Left lobe of liver (tissue), 2 donors: ENCODE measurements around the gene COA8. TPM values are rescaled to one million over a fixed set of nuclear protein-coding genes. Genes with fewer than 3 reads are reported as not detected.
"Not testable (repeated sequence)": the region's sequence is repeated elsewhere in the genome, so short reads cannot be mapped to it uniquely, and the experiment has no call there.

Source experiments
- ATAC-seq: fragments of 200-7000 bp; cut with Tn5 transposase; one replicate; pipeline ENCODE4 v1.9.1; 2020; ENCODE audit warnings: mild to moderate bottlenecking, moderate library complexity
- DNase-seq: peaks from one replicate; pipeline ENCODE4 v3.0.0-alpha.2; 2020; ENCODE audit warnings: low spot score
- total RNA-seq: library from RNA; stranded (reverse); gene quantifications from one replicate; pipeline ENCODE4 v1.2.1, GENCODE V29; 2021
- donor health status: DM: no; HTN: no; CAD: no; lungs with moderate emphysema.
- donor health status: DM: no; HTN: yes; CAD: no.

COA8 gene
- total RNA-seq, 1 donor from 2014 or later: 17.1 TPM

DNA sequence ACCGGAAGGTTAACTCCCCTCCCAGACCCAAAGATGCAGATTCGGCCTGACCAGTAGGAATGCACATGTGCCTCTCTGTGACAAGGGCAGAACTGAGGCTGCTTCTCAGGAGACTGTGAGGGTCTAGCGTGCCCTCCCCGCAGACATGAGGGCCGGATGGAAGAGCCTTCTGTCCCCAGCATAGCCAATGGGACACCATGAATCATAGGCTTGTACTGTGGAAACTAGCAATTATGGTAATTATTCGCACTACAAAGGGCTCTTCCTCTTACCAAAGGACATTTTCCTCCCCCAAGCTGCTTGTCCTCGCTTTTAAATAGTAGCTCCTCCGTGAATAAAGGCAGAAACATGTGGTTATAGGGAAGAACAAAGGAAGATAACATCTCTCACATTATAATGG lies 6.2 kb downstream of the COA8 start:
- ATAC-seq: no peak

DNA sequence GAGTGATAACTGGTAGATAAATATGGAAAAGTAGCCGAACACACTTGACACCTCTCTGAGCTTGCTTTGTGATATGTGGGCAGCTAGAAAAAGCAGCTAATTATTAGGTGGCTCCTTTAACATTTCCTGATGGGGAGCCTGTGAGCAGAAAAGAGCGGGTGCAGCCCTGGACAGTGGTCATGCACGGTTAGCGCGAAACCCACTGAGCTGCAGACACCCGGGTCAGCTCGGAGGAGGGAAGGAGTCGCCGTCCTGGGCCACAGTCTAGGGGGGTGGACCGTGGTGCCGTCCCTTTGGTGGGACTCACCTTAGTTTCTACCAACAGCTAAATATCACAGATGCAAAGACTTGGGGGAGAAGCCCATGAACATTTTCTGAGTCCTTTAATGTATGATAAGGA lies 6.6 kb downstream of the COA8 start:
- no peak for DNase-seq
- no peak for ATAC-seq

More for the DNA sequence above, 6.2 kb downstream of the COA8 start:
- no peak for DNase-seq

DNA sequence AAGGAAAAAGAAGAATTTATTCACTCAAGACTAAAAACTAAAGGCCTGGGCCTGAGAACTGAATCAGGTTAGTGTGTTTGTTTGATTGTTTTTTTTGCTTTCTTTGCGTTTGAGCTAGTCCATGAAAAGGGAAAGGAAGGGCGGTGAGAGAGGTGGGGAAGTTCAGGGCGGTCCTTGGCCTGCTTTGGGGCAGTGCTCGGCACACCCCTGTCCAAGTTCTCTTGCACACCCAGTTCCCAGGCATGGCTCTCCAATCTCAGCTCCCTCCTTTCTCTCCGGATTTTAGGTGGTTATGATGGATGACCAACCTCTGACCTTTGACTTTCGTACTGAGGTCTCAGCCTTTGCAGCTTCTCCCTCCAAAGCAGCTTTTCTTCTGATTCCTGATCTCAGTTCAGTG lies 11.3 kb downstream of the COA8 start:
- DNase-seq: no peak
- ATAC-seq: no peak

GRCh38 chr14:103574707-103575285 lies 12.0 kb downstream of the COA8 start:
- ATAC-seq (no peak), DNase-seq (no peak)

GRCh38 chr14:103576371-103577024 lies 13.7 kb downstream of the COA8 start:
- peak; percentile 94 for DNase-seq
- ATAC-seq: peak; percentile 97

- DNase-seq (no peak), ATAC-seq (no peak)
These were observed 15.8 kb downstream of the COA8 start for GRCh38 chr14:103578401-103579075.

GRCh38 chr14:103581206-103581605 lies 18.4 kb downstream of the COA8 start:
- DNase-seq (no peak), ATAC-seq (no peak)

DNA sequence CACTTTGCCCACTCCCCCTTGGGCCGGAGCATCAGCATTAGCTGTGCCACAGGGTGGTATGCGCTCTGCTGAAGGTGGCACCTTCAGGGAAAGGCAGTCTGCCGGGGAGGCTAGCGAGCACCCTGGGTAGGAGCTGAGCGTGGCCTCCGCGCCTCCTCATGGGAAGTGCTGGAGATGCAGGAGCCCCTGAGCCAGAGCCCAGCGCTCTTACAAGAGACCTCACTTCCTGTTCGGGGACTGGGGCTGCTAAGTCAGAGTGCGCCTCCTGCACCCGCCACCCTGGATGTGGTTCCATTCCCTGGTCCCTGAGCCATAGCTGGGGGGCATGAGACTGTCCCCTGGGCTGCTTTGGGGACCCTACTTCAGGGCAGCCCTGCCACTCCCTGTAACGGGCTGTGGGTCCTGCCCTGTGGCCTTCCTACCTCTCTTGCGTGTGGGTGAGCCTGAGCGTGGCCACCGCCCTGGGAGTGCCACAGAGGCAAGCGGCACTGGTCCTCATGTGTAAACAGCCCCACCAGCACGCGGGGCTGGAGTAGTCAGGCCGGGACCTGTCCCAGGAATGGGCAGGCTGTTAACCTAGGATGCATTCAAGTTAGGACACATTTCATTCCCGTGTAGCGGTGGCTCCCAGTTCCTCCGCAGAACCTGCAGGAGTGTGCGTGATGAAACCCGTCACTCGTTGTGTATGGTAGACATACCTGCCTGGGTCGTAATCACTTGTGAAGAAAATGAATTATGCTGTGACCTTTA lies 19.4 kb downstream of the COA8 start:
- DNase-seq: no peak
- ATAC-seq: no peak

GRCh38 chr14:103584326-103584915 lies 21.7 kb downstream of the COA8 start:
- DNase-seq: no peak
- peak; percentile 77 for ATAC-seq

- ATAC-seq: peak; percentile 43
These were observed 30.8 kb downstream of the COA8 start for GRCh38 chr14:103593577-103593976.

DNA sequence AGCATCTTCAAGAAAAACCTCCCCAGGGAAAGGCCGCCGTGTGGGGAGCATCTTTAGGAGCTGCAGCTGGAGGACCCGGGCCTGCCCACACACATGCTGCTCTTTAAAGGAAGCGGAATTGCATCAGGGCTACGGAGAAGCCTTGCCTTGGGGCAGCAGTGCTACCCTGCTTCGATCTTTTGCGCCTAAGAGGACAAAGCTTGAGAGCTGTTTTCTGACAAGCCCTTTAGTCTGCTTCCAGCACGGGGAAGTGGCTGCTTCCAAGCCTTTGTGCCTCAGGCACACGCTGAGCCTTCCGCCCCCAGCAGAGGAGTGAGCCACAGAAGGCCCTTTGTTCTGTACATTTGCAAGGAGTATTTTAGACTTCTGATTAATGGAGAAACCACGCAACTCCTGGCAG lies 31.5 kb downstream of the COA8 start:
- DNase-seq (no peak), ATAC-seq (peak; percentile 54)

More at GRCh38 chr14:103593577-103593976, 30.8 kb downstream of the COA8 start:
- DNase-seq: no peak

GRCh38 chr14:103597623-103598377 lies 35.0 kb downstream of the COA8 start:
- no peak for ATAC-seq
- no peak for DNase-seq

DNA sequence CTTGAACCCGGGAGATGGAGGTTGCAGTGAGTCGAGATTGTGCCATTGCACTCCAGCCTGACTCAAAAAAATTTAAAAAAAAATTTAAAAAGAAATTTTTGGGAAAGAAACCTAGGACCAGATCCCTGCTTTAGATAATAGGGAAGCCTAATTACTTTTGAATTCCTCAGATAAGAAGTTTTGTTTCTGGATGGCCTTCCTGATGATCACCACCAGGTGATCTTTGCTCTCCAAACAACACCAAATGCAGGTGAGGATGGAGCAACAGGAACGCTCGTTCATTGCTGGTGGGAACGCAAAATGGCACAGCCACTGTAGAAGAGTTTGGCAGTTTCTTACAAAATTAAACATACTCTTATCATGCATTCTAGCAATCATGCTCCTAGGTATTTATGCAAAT lies 37.7 kb downstream of the COA8 start:
- DNase-seq: no peak
- ATAC-seq: no peak

- ATAC-seq (no peak), DNase-seq (no peak)
These were observed 41.9 kb downstream of the COA8 start for GRCh38 chr14:103604620-103605019.

- peak; percentile 60 for DNase-seq
- ATAC-seq: peak; percentile 88
These were observed 44.4 kb downstream of the COA8 start for GRCh38 chr14:103606963-103607668.

DNA sequence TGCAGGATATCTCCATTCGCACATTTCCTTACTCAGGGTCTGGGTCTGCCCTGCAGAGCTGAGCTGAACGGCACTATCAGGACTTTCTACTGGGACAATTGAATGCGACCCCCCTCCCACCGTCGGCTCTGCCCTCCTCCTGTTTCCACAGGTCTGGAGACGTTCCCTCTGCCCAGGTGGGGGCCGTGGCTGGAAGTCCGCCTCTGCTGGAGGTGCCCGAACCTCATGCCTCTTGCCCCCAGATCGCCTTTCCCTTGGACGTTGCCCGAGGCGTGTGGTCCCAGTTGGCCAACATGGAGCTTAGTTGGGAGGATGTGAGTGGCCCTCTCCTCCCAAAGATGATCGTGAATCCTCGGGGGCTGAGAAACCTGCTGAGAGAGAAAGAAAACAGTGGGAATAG lies 45.1 kb downstream of the COA8 start:
- no peak for ATAC-seq
- no peak for DNase-seq

- not testable (repeated sequence) for DNase-seq, ATAC-seq
These were observed 46.3 kb downstream of the COA8 start for GRCh38 chr14:103609081-103609480.

GRCh38 chr14:103611215-103611614 lies 48.5 kb downstream of the COA8 start:
- ATAC-seq (no peak), DNase-seq (no peak)

- DNase-seq (no peak), ATAC-seq (no peak)
These were observed 50.8 kb downstream of the COA8 start for GRCh38 chr14:103613517-103613916.
